ENCODE results near the gene HOXD1.

DNA sequence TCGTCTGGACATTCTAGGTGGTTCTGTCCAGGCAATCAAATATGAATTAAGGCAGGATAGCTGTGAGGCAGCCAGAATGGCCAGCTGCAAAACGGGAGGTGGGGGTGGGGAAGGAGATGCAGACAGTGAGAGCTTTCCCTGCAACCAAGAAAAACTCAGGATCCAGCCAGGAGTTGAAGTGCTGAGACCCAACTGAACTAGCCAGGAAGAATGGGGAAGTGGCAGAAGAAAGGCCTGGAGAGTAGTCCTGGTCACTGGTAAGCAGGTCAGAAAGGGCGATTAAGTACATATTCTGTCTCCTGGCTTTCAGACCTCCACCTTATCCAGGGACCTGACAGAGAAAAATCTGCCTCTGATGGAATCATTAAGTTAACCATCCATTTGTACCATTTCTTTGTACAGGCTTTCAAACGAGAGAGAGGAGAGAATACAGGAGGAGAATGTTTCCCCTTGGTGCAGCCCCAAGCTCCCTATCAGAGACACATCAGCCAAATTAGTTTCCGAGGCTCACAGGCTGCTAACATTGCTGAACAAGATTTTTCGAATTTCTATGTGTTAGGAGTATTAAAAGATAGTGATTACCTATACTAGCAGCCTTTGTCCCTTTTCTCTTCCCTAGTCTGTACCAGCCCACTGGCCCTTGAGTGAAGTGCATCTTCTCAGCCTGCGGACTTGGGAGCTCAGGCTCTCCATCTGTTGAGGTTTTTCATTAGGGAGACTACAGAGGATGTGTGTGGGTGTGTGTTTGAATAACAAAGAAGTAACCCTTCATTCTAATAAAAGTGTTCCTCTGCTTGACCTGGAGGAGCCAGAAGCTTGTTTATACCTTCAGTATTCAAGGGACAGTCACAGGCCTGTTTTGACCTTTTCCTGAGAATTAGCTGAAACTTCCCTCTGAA lies 12.5 kb upstream of the HOXD1 start:
- TF ChIP-seq CTCF (IDR thresholded peaks at IDR 0.05) (no peak), POLR2A (IDR thresholded peaks at IDR 0.05) (no peak)

Measured in esophagus squamous epithelium (tissue), 4 donors.